Gastroesophageal sphincter (tissue), 3 donors: ENCODE data around the gene STX1A.

Experiments used
- CTCF ChIP-seq, 4 experiments: fragments of 200-600 bp in 2 of 4; fragments of 450-650 bp in 2 of 4; sonication (generic) in 1 of 4; IDR thresholded peaks; one replicate each; pipeline ENCODE4 v1.5.1; 2017 to 2019; ENCODE audit warnings: antibody characterized with exemption in 4 of 4, mild to moderate bottlenecking in 2 of 4, moderate library complexity in 2 of 4
- POLR2A ChIP-seq, 2 donors: fragments of 450-650 bp; IDR thresholded peaks; one replicate each; pipeline ENCODE4 v1.6.1; 2017; ENCODE audit warnings: antibody characterized with exemption in 2 of 2, mild to moderate bottlenecking in 2 of 2, moderate library complexity in 1 of 2

DNA sequence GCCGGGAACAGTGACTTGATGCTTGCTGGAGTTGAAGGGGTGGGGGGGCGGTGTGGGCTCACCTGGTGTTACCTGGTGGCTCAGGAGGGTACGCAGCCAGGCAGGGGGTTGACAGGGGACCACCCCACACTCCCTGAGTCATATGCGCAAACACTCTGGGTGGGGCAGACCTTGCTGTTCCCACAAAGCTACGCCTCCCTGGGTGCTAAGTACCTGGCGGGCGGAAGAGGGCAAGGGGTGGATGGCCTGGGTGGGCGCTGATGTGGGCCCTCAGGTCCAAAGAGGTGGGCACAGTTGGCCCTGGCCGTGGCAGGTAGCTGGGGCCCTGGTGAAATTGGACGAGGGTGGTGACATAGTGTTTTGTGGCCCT, 13.9 kb downstream of the STX1A start:
- TF ChIP-seq POLR2A (IDR thresholded peaks at IDR 0.05) (no peak), CTCF (IDR thresholded peaks at IDR 0.05) (no peak)
